Epidermal melanocyte (primary cell): ENCODE results near the gene XK.
"Not testable (repeated sequence)": the region's sequence is repeated elsewhere in the genome, so short reads cannot be mapped to it uniquely, and the experiment has no call there.

Experiments
- DNase-seq: peaks from one replicate; pipeline ENCODE4 v3.0.0; 2011; ENCODE audit warnings: low spot score; ENCODE audit not compliant: insufficient read length

The XK gene

DNA sequence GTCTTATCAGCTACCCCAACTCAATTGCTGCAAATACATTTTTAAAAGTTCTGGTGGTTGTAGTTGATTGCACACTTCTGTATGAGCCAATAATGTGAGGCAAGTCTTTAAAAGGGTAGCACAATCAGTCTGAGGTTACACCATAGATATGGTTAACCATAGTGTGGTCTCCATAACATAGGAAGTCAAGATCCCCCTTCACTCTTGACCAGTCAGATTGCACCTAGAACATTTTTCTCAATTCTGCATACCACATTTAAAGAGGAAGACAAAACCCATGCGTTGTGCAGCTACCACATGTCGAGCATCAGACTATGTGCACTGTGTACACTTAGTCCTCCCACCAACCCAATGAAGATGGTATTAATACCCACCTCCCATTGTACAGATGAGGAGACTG is 67.8 kb downstream of the XK start:
- DNase-seq, result no peak

DNA sequence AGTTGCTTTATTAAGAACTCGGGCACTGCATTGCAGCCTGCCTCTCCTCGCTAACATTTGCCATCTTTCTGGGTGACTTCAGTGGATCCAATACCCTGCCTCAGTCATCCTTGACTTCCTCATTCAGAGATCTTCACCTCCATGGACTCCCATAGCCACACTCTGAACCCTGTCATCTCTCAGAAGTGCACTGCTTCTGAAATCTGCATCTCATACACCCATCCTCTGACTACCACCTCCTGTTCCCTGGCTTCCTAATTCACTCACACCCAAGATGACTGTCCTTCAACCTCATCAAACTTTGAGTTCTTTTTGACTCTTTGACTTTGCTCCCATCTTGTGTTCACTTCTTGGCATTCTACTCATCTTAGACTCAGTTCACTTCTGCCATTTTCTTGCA is 68.9 kb downstream of the XK start:
- DNase-seq, result no peak

DNA sequence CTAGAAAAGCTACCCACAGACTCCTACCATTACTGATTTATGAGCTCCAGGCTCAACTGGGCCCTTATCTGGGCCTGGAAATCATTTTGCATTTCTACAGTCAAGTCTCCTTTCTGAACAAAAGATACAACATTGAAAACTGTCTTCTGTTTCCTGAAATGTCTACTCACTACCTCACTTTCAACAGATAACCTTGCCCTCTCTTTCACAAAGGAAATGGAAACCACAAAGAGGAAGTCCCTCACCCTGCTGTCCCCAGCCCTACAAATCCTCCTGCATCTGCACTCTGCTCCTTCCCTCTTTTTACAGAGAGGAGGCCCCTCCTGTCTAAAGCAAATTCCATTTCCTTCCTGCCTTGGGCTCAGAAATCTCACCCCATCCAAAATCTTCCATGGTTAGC is 69.4 kb downstream of the XK start:
- no peak for DNase-seq

DNA sequence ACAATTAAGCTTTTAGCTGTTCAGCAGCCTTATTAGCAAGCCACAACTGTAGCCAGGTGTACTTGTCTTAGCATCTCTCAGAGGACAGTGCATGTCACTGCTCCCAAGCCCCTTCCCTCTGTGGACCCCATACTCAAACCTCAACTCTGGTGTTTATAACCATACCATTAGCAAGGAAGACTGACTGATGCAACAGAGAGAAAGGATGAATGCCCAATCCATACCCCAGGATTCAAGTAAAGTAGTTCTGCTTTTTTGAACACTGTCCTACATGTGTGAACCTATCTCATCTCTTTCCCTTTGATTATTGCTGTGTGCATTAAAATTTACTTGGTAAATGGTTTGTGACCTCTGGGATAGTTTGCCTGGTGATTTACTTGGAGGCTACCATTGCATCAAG is 71.5 kb downstream of the XK start:
- no peak for DNase-seq

DNA sequence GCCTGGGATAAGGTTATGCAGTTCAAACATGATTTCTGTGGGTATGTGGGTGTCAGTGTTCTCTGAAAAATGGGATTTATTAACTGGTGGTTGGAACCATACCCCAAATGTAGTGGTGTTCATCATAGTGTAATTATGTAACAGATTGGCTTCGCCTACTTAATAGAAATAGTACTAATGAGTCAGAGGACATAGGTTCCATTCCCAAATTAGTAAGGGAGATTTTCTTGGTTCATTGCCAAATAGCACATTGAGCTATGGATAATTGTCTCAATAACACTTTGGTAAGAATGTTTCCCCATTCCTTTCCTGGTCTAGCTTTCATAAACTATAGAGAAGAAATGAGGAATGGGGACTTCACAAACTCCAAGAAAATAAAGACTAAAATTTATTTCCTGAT is 73.8 kb downstream of the XK start:
- DNase-seq, result no peak

DNA sequence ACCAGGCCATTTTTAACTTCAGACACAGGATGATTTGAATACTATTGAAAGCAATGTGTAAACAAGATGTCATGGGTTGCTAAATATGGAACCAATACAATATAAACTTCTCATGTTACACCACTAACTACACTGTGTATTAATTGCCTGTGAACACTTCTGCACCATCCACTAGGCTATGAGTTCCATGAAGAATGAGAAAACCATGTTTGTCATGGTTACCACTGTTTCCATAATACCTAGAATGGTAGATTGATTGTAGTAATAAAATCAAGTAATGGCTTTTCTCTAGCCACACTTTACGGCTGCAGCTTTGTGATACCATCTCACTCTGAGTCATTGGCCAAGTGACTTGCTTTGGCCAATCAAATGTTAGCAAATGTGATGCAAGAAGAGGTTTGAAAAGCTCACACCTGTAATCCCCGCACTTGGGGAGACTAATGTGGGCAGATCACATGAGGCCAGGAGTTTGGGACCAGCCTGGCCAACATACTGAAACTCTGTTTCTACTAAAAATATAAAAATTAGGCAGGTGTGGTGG is 74.4 kb downstream of the XK start:
- DNase-seq, result no peak

DNA sequence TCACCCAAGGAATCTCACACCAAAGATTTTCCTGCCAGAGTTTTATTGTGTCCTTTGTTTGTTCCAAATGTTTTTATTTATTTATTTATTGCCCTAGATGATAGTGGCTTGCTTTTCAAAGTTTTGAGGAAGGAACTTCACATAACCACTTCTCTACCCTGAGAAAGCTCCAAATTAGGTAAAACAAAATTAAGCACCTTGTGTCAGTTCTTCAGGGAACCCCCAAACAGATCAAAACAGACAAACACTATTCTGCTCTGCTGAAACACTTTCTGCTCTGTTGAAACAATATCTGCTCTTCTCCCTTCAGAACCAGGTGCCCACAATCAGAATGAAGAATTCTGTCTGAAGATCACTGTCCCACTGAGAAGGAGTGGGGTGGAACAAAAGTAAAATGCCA is 77.8 kb downstream of the XK start:
- no peak for DNase-seq

DNA sequence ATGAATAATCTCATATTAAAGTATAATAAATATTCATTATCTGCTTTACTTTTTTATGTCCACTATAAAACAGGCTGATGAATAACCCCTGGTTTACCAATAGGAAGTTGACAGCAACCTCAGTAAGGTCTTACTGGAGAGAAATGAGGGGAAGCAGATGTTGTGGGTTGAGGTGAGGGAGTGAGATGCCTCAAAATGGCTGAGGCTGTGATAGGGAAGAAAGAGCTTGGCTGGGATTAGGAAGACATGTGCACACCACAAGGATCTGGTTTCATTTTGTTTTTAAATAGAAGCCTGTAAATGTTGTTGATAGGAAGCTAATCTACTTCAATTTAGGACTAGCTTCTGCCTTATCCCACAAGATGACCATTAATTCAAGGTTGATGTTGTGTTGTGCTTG is 79.9 kb downstream of the XK start:
- no peak for DNase-seq

DNA sequence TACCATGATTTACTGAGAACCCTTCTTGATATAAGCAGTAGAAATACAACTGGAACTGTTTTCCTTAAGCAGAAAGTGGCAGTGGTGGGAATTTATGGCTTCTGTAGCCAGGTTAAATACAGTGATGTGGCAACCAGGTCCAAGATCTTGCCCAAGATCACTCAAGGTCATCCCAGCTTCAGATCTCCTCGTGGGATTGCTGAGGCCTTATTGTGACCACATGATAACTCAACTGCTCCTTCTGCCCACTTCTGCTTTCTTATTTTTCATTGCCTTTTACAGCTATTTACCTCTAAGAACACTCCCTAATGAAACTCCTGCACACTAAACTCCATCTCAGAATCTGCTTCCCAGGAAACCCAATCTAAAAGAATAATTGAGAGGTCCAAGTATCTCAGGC is 81.8 kb downstream of the XK start:
- DNase-seq, result no peak

DNA sequence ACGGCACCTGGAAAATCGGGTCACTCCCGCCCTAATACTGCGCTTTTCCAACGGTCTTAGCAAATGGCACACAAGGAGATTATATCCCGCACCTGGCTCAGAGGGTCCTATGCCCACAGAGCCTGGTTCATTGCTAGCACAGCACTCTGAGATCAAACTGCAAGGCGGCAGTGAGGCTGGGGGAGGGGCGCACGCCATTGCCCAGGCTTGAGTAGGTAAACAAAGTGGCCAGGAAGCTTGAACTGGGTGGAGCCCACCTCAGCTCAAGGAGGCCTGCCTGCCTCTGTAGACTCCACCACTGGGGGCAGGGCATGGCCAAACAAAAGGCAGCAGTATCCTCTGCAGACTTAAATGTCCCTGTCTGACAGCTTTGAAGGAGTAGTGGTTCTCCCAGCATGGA is 83.3 kb downstream of the XK start:
- DNase-seq, result not testable (repeated sequence)

DNA sequence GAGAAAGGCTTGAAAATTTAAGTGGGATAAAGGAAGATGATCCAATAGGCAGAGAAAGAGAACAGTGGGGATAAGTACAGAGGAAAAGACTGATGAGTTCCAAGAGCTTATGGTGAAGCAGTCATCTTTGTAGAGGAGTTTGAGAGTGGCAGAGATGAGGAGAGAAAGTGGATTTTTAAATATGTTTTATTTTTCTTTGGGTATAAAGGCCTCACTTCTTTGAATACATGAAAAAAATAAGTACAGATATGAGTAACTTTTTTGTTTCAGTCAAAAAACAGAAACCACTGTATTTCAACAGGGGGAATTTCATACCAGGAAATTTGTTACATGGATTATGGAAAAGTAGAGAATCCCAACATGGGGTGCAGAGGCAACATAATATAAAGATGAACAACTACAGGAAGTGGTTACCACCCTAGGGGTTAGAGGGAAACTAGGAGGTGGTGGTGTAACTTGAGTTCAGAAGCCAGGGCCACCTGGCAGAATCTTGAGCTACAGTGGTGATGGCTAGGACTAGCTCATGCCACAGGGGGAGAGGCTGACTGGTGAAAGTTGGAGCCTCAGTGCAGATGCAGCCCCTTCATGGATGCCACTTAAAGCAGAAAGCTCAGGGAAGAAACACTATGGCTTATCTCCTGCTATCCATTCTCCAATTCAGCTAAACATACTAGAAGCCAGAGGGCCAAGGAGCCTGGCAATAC is 90.8 kb downstream of the XK start:
- DNase-seq, result no peak

DNA sequence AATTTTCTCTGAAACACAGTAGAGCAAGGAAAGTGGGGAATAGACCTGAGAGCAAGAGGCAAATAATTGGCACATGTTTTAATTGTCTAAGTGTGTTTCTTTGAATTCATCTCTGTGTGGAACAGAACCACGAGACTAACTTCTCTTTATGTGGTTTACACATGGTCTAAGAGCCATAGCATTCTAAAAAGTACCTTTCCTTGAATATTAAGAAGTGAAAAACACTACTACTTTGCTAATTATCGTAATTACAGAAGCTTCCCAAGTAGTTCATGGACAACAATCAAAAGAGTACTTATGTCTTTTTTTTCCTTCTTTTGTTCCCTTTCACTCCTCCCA is 91.4 kb downstream of the XK start:
- DNase-seq, result no peak

DNA sequence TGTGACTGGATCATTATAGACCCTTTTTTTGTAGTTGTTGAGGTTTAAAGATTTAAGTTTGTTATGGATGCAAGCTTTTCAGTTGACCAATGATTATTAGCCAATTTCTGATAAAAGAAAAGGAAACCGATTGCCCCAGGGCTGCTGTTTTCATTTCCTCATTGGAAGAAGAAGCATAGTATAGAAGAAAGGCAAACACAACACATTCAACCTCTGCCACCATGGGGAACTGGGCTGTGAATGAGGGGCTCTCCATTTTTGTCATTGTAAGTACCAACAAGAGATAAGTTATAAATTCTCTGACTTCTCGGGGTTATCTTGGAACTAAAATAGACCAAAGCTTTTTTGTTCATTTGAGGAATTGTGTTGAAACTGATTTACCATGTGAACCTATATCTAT is 94.3 kb downstream of the XK start, which contains the start of gene CYBB:
TSS of gene CYBB (plus strand) at position 203 of the 400 bp plus-strand sequence. CDS start at position 222, 19 bp downstream.
- DNase-seq, result no peak

DNA sequence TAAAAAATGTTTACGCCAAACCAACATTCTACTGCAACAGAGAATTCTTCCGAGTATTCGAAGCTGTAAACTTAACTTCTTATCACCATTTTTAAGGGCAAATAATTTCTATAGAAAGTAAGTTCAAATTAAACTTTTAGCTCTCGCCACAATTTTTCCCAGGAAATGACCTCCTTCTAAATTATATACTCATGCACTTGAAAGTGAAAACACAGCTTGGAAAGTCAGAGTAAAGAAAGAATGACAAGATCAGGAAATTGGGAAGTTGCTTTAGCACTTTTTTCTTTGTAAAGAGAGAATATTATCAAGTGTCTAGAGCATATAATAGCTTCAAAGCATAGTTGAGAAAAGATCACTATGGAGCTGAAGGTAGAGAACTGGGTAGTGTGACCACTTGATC is 95.5 kb downstream of the XK start:
- DNase-seq, result no peak
